Measurements from ENCODE around the gene ZBTB39. TPM values are rescaled to one million over a fixed set of nuclear protein-coding genes. Genes with fewer than 3 reads are reported as not detected.

Gene ZBTB39
- total RNA-seq, 1 donor from 2014 or later = 13.3 TPM

GRCh38 chr12:57040211-57040610 lies 33.9 kb upstream of the ZBTB39 start:
- Mint-ChIP-seq H3K4me1 (no peaks in the 10 kb centered on the region), H3K27me3 (no peaks in the 10 kb centered on the region), H3K27ac (no peak overlapping the region), H3K36me3 (ENCODE audit: low read depth) (no peaks in the 10 kb centered on the region), H3K4me3 (no peak overlapping the region), H3K9me3 (no peaks in the 10 kb centered on the region)
- intact Hi-C loops (cut with micrococcal nuclease) = no loop called here
- no peak for DNase-seq
- no peak for TF ChIP-seq CTCF (IDR thresholded peaks at IDR 0.05)
- POLR2A ChIA-PET = interaction anchor here (0.8 kb wide), 1 partner anchor 72 kb away, joined by 6 read pairs; no protein-coding TSS in a partner anchor
- no peak for ATAC-seq (ENCODE audit: low read depth)
- CTCF ChIA-PET = no interaction called here

- Mint-ChIP-seq H3K27ac (no peak overlapping the region), H3K9me3 (no peaks in the 10 kb centered on the region), H3K27me3 (no peaks in the 10 kb centered on the region), H3K36me3 (ENCODE audit: low read depth) (no peaks in the 10 kb centered on the region), H3K4me3 (no peak overlapping the region), H3K4me1 (no peaks in the 10 kb centered on the region)
- no peak for TF ChIP-seq CTCF (IDR thresholded peaks at IDR 0.05)
- intact Hi-C loops (cut with micrococcal nuclease) = no loop called here
- DNase-seq (no peak), ATAC-seq (ENCODE audit: low read depth) (no peak)
- CTCF ChIA-PET = no interaction called here
- POLR2A ChIA-PET = interaction anchor here (0.7 kb wide), 1 partner anchor 72 kb away, joined by 3 read pairs; the partner anchor contains the start of gene STAT6
These were observed 32.9 kb upstream of the ZBTB39 start for GRCh38 chr12:57039016-57039798.

- CTCF ChIA-PET = no interaction called here
- DNase-seq = no peak
- POLR2A ChIA-PET = interaction anchor here (0.5 to 0.7 kb wide), 2 partner anchors 21 to 176 kb away, joined by 3 to 4 read pairs; partner anchors contain the start of gene TAC3
- no peaks in the 10 kb centered on the region for H3K27me3 Mint-ChIP-seq
- H3K9me3 Mint-ChIP-seq = no peaks in the 10 kb centered on the region
- H3K27ac Mint-ChIP-seq = no peak overlapping the region
- no peak for TF ChIP-seq CTCF (IDR thresholded peaks at IDR 0.05)
- no peaks in the 10 kb centered on the region for H3K4me1 Mint-ChIP-seq
- ATAC-seq (ENCODE audit: low read depth) = no peak
- no peak overlapping the region for H3K4me3 Mint-ChIP-seq
- intact Hi-C loops (cut with micrococcal nuclease) = no loop called here
- no peaks in the 10 kb centered on the region for H3K36me3 Mint-ChIP-seq (ENCODE audit: low read depth)
These were observed 30.9 kb upstream of the ZBTB39 start for GRCh38 chr12:57037264-57037663.

- intact Hi-C loops (cut with micrococcal nuclease) = no loop called here
- H3K4me1 Mint-ChIP-seq = peaks cover 10% of the 10 kb centered on the region
- no peak for DNase-seq
- H3K36me3 Mint-ChIP-seq (ENCODE audit: low read depth) = no peaks in the 10 kb centered on the region
- ChIA-PET POLR2A (no interaction called here), CTCF (interaction anchor here (0.6 to 5.1 kb wide), 2 partner anchors 28 to 99 kb away, joined by 7 to 49 read pairs; no protein-coding TSS in a partner anchor)
- H3K27ac Mint-ChIP-seq = no peak overlapping the region
- H3K27me3 Mint-ChIP-seq = no peaks in the 10 kb centered on the region
- no peak for TF ChIP-seq CTCF (IDR thresholded peaks at IDR 0.05)
- H3K4me3 Mint-ChIP-seq = no peak overlapping the region
- no peaks in the 10 kb centered on the region for H3K9me3 Mint-ChIP-seq
- ATAC-seq (ENCODE audit: low read depth) = no peak
These were observed 27.1 kb upstream of the ZBTB39 start for GRCh38 chr12:57033431-57033830.

DNA sequence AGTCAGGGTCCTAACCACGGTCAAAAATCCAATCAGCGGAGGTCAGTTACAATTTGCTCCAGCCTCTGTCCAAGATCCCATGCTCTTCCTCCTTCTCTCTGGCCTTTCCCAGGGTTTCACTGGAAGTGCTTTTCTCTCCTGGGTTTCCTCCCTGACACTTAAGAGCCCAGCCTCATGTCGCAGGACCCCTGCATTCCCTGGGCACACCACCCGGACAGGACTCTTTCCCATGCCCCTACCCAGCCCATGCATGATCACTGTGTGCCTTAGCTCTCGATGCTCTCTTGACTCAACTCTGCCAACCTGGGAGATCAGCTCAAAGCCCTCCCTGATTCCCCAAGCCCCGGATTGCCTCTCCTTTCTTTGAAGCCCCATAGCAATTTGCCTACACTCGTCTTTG lies 25.4 kb upstream of the ZBTB39 start:
- no peak for TF ChIP-seq CTCF (IDR thresholded peaks at IDR 0.05)
- ChIA-PET CTCF (interaction anchor here (1.0 to 5.1 kb wide), 7 partner anchors 13 to 80 kb away, joined by 3 to 49 read pairs (median 4); partner anchors contain the start of gene STAT6), POLR2A (interaction anchor here (0.9 to 2.5 kb wide), 3 partner anchors 30 to 80 kb away, joined by 3 to 15 read pairs (median 3); partner anchors contain the start of gene STAT6)
- no peaks in the 10 kb centered on the region for H3K27me3 Mint-ChIP-seq
- DNase-seq (no peak), ATAC-seq (ENCODE audit: low read depth) (no peak)
- H3K27ac Mint-ChIP-seq = no peak overlapping the region
- H3K4me1 Mint-ChIP-seq = peaks cover 14% of the 10 kb centered on the region
- intact Hi-C loops (cut with micrococcal nuclease) = loop anchor here (1.0 kb wide), 2 partner anchors 32 to 81 kb away; no protein-coding TSS in a partner anchor
- H3K36me3 Mint-ChIP-seq (ENCODE audit: low read depth) = no peaks in the 10 kb centered on the region
- H3K9me3 Mint-ChIP-seq = no peaks in the 10 kb centered on the region
- no peak overlapping the region for H3K4me3 Mint-ChIP-seq

Data from activated B cell treated with CpG ODN at 0.5 μM for 24 hours (primary cell).